PFSK-1 (cell line): ENCODE data around the gene CAPN14. TPM values are rescaled to one million over a fixed set of nuclear protein-coding genes. Genes with fewer than 3 reads are reported as not detected.

Experiments used
- FOXP2 ChIP-seq: optimal IDR thresholded peaks from 2 replicates; pipeline ENCODE3; 2011; ENCODE audit warnings: borderline replicate concordance, control low read depth, inconsistent platforms; ENCODE audit not compliant: insufficient read depth; ENCODE audit errors: extremely low read length, extremely low read depth
- POLR2AphosphoS5 ChIP-seq: IDR thresholded peaks from 2 replicates; pipeline ENCODE4 v1.6.1; 2012; ENCODE audit warnings: low read depth, mild to moderate bottlenecking, control low read depth, low read length, moderate library complexity
- SIN3A ChIP-seq: IDR thresholded peaks from 2 replicates; pipeline ENCODE4 v1.6.1; 2012; ENCODE audit warnings: mild to moderate bottlenecking, low read length, moderate library complexity, borderline replicate concordance; ENCODE audit not compliant: insufficient read depth
- TAF1 ChIP-seq: IDR thresholded peaks from 2 replicates; pipeline ENCODE4 v1.6.1; 2012; ENCODE audit warnings: low read length, control low read depth, borderline replicate concordance; ENCODE audit not compliant: insufficient read depth
- polyA plus RNA-seq: library from polyadenylated mRNA; unstranded; fragments of >200 nt; gene quantifications from one replicate; pipeline ENCODE4 v1.2.1, GENCODE V29; 2012; ENCODE audit warnings: low read depth, missing spikeins; ENCODE audit not compliant: insufficient read length
- TF ChIP-seq, protein P1 (sequence below), 2 experiments: IDR thresholded peaks; 2 replicates each; pipeline versions ENCODE4 v1.6.1 to v1.8.0; 2011 to 2012; ENCODE audit warnings: low read depth in 2 of 2, low read length in 2 of 2, control low read depth in 1 of 2, inconsistent platforms in 1 of 2, mild to moderate bottlenecking in 1 of 2, moderate library complexity in 1 of 2; ENCODE audit not compliant: insufficient read depth in 1 of 2

The CAPN14 gene
- 0.08 TPM for polyA plus RNA-seq

GRCh38 chr2:31217465-31218200, at the start of gene CAPN14:
Gene CAPN14 (minus strand): TSS chr2:31217515. CDS start chr2:31205447, 12,068 bp downstream.
- no peak for TF ChIP-seq TAF1
- TF ChIP-seq, protein P1, sequence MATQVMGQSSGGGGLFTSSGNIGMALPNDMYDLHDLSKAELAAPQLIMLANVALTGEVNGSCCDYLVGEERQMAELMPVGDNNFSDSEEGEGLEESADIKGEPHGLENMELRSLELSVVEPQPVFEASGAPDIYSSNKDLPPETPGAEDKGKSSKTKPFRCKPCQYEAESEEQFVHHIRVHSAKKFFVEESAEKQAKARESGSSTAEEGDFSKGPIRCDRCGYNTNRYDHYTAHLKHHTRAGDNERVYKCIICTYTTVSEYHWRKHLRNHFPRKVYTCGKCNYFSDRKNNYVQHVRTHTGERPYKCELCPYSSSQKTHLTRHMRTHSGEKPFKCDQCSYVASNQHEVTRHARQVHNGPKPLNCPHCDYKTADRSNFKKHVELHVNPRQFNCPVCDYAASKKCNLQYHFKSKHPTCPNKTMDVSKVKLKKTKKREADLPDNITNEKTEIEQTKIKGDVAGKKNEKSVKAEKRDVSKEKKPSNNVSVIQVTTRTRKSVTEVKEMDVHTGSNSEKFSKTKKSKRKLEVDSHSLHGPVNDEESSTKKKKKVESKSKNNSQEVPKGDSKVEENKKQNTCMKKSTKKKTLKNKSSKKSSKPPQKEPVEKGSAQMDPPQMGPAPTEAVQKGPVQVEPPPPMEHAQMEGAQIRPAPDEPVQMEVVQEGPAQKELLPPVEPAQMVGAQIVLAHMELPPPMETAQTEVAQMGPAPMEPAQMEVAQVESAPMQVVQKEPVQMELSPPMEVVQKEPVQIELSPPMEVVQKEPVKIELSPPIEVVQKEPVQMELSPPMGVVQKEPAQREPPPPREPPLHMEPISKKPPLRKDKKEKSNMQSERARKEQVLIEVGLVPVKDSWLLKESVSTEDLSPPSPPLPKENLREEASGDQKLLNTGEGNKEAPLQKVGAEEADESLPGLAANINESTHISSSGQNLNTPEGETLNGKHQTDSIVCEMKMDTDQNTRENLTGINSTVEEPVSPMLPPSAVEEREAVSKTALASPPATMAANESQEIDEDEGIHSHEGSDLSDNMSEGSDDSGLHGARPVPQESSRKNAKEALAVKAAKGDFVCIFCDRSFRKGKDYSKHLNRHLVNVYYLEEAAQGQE (IDR thresholded peaks at IDR 0.05; ENCODE audit: insufficient read depth in 1 of 2, low read depth in 2 of 2, low read length in 2 of 2), result no peak
- TF ChIP-seq POLR2AphosphoS5, result no peak
- TF ChIP-seq FOXP2, result no peak
- no peak for TF ChIP-seq SIN3A

DNA sequence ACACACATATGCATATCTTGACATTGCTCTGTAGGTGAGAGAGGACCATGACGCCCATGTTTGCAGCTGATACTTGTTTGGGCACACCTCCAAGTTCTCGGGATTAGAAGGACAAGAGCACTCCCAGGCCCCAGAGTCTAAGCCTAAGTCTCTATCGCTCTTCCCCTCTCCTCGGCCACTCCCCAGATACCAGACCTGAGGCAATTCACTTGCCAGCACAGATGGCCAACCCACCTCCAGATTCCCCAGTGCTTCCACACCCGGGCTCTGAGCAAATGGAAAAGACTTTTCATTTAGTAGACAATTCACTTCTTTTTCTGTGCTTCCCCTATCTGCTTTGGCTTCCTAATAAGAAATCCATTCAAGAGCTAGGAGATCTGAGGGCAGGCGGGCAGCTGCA, 49.5 kb upstream of the CAPN14 start:
- TF ChIP-seq TAF1, result no peak
- TF ChIP-seq POLR2AphosphoS5, result no peak
- TF ChIP-seq, protein P1 (IDR thresholded peaks at IDR 0.05; ENCODE audit: insufficient read depth in 1 of 2, low read depth in 2 of 2, low read length in 2 of 2), result no peak
- TF ChIP-seq FOXP2, result no peak
- no peak for TF ChIP-seq SIN3A

DNA sequence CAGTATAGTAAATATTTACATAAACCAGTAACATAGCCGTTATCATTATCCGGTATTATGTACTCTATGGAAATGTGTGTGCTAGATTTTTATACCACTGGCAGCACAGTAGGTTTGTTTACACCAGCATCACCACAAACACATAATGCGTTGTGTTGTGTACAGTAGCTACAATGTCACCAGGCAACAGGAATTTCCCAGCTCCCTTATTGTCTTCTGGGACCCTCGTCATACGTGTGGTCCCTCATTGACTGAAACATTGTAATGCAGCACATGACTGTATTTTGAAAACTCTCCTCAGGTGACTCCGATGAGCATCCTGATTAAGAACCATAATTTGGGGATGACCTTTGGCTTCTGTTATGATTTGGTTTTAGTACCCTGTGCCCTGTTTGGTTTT, 47.9 kb upstream of the CAPN14 start:
- no peak for TF ChIP-seq FOXP2
- TF ChIP-seq POLR2AphosphoS5, result no peak
- no peak for TF ChIP-seq SIN3A

DNA sequence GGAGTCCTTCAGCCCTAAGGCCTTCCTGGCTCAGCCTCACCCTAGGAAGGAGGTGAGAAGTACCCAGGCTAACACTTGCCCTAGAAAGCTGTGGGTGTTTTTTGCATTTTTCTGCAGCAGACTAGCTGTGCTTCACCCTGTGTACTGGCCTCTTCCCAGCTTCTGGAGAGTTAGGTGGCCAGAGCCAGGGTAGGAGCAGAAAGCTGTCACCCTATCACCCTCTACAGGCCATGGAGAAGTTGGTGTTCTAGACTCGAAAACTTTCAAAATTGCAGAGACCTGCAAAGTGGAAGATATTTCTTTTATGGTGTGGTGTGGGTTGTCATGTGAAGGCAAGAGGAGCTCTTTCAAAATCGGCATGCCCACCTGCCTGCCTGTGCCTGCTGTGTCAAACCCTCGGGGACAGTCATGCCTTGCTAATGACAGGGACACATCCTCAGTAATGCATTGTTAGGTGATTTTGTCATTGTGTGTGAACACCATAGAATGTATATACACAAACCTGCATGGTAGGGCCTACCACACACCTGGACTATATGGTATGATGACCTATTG, 46.4 kb upstream of the CAPN14 start:
- TF ChIP-seq, protein P1 (IDR thresholded peaks at IDR 0.05; ENCODE audit: insufficient read depth in 1 of 2, low read depth in 2 of 2, low read length in 2 of 2), result no peak
- no peak for TF ChIP-seq TAF1
- no peak for TF ChIP-seq POLR2AphosphoS5
- TF ChIP-seq FOXP2, result no peak
- no peak for TF ChIP-seq SIN3A

- TF ChIP-seq POLR2AphosphoS5 (no peak), SIN3A (no peak), FOXP2 (no peak), TAF1 (no peak)
- TF ChIP-seq, protein P1 (IDR thresholded peaks at IDR 0.05; ENCODE audit: insufficient read depth in 1 of 2, low read depth in 2 of 2, low read length in 2 of 2), result no peak
These were observed 43.6 kb upstream of the CAPN14 start for GRCh38 chr2:31260870-31261269.
